Renal cortical epithelial cell (primary cell): ENCODE measurements around the gene CAPS. TPM values are rescaled to one million over a fixed set of nuclear protein-coding genes. Genes with fewer than 3 reads are reported as not detected.

Experiments
- DNase-seq: peaks from one replicate; pipeline ENCODE4 v3.0.0-alpha.2; 2011; ENCODE audit warnings: low read depth
- total RNA-seq: library from RNA; depleted of rRNA; stranded (reverse); fragments of >200 nt; gene quantifications from 2 replicates; pipeline ENCODE4 v1.2.3, GENCODE V29; 2014

Gene CAPS
- total RNA-seq, 1 donor from 2014 or later = 5.3 TPM

- no peak for DNase-seq
These were observed 19.5 kb downstream of the CAPS start for GRCh38 chr19:5933391-5934068.

DNA sequence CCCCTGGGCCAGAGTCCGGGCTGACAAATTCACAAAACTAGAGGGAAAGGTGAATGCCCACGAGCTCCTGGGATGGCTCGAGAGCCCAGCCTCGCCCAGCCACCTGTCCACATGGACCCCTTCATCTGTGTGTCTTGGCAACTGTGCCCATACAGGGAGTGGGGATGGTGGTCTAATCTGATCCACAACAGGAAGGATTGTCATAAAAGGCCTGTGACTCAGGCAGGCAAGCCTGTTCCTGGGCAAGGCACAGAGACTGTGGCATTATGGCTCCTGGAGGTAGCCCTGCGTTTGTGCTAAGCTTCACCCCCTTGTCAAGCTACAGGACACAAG is 20.0 kb downstream of the CAPS start:
- DNase-seq = no peak

DNA sequence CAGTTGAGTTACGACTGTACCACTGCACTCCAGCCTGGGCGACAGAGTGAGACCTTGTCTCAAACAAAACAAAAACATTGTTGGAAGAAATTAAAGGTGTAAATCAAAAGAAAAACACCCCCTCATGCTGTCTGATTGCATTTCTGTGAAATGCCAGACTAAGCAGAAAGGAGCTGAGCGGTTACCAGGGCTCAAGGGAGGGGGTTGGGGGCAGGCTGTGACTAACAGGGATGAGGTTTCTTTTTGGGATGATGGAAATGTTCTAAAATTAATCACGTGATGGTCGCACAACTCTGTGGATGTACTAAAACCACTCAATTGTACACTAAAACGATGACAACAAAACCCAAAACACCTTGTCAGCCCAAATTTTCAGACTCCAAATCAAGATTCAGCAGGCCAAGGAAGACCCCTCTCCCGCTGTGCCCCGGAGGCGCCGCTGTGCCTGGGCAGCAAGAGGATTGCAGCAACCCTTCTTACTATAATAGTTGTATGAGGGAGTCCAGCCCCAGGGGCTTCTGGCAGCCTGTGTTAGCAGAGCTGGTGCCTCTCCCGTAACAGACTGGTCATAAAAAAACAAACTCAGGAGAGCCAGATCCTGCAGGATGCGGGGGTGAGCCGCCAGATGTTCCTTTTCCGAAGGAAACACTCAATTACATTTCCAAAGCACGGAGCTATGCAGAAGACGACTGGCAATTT is 20.9 kb downstream of the CAPS start:
- DNase-seq = no peak

GRCh38 chr19:5935473-5936291 is 21.6 kb downstream of the CAPS start:
- no peak for DNase-seq

GRCh38 chr19:5936292-5936592 is 22.2 kb downstream of the CAPS start:
- no peak for DNase-seq

GRCh38 chr19:5937550-5937949 is 23.5 kb downstream of the CAPS start:
- no peak for DNase-seq

- DNase-seq = no peak
These were observed 26.5 kb downstream of the CAPS start for GRCh38 chr19:5940260-5941208.

GRCh38 chr19:5941673-5942072 is 27.6 kb downstream of the CAPS start:
- no peak for DNase-seq

DNA sequence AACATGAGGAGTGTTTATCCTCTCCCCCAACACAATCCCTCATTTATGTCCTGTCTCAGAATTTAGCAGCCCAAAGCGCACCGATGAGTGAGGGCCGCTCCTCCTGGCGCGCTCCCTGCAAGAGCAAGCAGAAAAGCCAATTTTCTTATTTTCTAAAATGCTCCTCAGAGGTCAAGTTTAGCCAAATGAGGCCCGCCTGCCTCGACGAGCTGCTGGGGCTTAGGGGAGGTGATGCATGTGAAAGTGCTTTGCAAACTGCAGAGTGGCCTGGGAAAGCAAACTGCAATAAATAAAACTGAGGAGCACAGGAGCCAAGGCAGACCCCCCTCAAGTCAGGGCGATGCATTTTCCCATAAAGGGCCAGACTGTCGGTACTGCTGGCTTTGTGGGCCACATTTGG is 29.0 kb downstream of the CAPS start:
- no peak for DNase-seq

DNA sequence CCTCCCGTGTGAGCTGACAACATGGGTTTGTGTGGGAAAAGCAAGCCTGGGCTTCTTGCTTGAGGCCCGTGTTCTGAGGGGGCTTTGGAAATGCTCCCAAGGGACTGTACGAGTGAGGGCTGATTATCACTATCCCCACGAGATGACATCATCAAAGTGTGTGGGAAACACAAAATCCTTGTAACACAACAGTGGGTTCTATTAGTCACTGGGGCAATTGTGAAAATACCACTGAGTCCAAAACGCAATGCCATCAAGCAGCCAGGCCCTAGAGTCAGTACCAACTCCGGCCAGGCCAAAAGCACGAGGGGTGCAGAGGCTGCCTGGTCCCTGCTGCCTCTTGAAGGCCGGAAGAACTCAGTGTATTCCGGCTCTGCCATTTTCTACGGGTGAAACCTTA is 29.6 kb downstream of the CAPS start:
- DNase-seq = no peak

DNA sequence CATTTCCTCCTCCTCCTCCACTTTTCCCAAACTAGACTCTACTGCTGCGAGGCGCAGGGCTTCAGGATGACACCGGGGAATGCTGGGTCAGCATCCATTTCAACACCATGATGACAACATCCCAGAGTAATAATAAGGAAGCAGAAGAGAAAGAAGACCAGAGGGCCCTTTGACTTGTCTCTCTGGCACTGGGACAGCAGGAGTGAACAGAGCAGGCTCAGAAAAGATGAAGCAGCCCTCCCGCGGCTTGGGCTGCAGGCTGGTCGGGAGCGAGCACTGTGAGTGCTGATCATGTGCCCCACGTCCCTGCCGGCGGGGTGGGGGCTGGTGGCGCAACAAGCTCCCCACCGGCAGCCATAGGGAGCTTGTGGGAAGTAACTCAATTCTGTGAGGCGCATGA is 33.4 kb downstream of the CAPS start:
- no peak for DNase-seq

- DNase-seq = no peak
These were observed 34.9 kb downstream of the CAPS start for GRCh38 chr19:5948752-5949564.

- no peak for DNase-seq
These were observed 35.8 kb downstream of the CAPS start for GRCh38 chr19:5949792-5950305.

DNA sequence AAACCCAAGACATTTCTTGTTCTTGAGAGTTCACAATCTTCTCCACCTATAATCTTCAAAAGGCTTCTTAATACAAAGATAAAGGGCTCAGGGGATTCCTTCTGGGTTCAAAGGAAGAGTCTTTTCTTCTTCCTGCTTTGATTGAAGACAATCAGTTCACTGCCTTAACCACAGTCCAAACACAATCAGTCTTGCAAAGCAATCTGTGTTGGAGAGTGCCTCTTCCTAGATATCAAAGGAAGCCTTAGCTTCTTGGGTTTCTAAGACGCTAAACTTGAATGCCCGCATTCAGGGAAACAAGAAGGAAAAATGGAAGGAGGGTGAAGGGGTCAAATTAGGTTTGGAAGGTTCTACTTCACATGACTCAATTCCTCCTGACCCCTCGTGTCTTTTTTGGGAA is 36.7 kb downstream of the CAPS start:
- no peak for DNase-seq

DNA sequence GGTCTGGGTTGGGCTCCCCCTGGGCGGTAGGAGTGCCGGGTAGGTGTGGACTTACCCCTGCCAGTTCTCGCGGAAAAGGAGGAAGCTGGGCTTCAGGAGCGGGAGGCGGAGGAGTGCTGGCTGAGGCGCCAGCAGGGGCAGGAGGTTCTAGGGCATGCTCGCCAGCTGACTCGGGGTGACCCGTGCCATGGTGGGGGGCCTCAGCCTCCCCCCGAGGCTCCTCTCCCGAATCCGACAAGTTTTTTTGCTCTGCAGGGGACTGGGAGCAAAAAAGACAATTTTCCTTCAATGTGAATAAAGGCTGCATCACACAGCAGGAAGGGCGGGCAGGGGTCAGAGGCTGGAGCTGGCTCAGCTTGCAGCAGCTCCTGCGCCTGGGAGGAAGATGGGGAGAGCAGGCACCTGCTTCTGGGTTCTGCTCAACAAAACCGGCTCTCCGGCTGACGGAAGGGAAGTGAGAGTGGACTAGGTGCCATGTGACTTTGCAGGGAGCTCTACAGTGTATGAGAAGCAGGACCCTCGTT is 37.3 kb downstream of the CAPS start:
- no peak for DNase-seq

DNA sequence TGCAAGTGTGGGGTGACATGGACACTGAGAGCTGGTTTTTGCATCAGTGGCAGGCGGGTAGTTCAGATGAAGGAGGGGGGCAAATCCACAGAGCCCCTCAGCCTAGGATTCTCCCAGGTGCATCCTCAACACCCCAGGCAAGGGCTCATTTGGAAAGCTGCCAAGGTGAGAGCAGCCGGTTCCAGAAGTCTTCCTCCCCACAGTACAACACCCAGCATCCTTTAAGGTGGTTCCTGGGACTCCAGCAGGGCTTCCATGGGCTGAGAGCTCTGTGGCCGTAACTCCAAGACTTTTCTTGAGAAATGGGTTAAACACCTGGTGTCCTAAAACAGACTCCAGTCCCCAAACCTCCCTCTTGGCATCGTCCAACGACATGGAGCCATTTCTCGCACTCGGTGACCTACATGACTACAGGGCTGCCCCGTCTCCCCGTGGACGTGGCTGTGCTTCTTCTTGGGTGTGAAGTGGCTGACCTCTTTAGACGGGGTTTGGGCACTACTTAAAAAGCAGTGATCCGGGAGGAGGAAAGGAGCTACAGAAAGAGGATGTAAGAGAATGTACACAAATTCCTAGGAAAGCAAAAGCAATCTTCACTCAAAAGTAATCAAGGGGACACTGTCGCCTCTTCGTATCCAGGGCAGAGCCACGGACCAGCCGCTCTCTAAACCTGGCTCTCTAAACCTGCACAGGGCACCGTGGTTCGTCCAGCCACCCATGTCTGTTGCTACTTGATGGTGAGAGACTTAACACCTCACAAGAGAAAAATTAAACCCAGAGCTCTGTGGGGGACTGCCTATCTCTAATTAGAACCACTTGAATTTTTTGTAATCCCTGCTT is 38.4 kb downstream of the CAPS start:
- no peak for DNase-seq

DNA sequence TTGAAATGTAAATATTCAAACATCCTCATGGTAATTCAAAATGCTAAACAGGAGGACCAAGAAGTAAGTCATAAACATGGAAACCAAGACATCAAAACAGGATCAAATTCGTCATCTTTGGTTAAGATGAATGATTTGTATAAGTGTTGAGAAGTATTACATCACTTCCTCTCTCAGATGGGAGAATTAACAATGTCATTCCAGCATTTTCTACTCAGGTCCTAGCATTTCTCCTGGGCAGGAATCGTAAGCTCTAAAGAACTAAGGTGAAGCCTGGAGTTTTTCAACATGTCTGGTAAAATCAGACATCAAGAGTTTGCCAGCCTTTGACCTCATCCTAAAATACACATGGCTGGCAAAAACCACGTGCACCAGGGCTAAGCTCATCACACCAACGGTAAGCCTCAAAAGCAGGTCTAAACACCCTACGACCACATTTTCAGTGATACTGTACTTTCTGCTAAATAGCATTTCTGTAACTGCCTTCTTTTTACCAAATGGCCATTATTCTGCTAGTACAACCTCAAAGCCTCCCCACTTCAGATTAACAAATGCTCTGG is 39.1 kb downstream of the CAPS start:
- DNase-seq = no peak

- no peak for DNase-seq
These were observed 39.7 kb downstream of the CAPS start for GRCh38 chr19:5953680-5954213.

DNA sequence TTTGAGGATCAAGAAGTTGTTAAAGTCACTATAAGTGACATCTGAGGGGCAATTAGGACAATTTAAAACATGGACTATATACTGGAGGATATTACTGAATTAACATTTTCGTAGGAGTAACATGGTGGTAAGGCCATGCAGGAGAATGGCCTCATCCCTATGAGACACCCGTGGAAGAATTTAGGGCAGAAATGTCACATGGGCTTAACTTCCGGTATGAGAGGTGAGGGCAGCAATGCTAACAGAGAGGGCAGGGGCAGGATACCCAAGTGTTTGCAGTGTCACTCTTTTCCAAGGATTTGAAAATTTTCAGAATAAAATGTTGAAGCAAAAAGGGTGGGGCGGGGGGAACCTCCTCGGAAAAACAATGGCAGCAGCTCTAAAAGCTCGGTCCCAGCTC is 40.2 kb downstream of the CAPS start:
- DNase-seq = no peak
